Psoas muscle (tissue), 8 donors: Measurements from ENCODE around the gene NNAT. TPM values are rescaled to one million over a fixed set of nuclear protein-coding genes. Genes with fewer than 3 reads are reported as not detected.
A peak's percentile ranks its signal among the peaks of the same experiment; 100 is the strongest.

Source experiments
- ATAC-seq, 4 donors: fragments of 200-7000 bp; cut with Tn5 transposase; one replicate each; pipeline ENCODE4 v1.9.1; 2020; ENCODE audit warnings: moderate library complexity in 3 of 4, mild to moderate bottlenecking in 2 of 4
- DNase-seq, 2 donors: peaks; one replicate each; pipeline ENCODE4 v3.0.0-alpha.2; 2020
- H3K27ac ChIP-seq: fragments of 200-600 bp; one replicate; pipeline ENCODE4 v1.8.0; 2022
- H3K27me3 ChIP-seq, 3 donors: fragments of 200-600 bp in 1 of 3; one replicate each; pipeline versions ENCODE4 v1.6.1 to v1.8.0; 2013 to 2022; ENCODE audit warnings: low read length in 2 of 3, mild to moderate bottlenecking in 2 of 3, moderate library complexity in 1 of 3; ENCODE audit not compliant: insufficient read depth in 3 of 3
- H3K36me3 ChIP-seq, 2 donors: fragments of 200-600 bp in 1 of 2; one replicate each; pipeline versions ENCODE4 v1.6.1 to v1.8.0; 2013 to 2022; ENCODE audit warnings: low read depth in 1 of 2, mild to moderate bottlenecking in 1 of 2, moderate library complexity in 1 of 2; ENCODE audit not compliant: insufficient read depth in 1 of 2
- H3K4me1 ChIP-seq: fragments of 200-600 bp; one replicate; pipeline ENCODE4 v1.8.0; 2022
- H3K4me3 ChIP-seq: fragments of 200-600 bp; one replicate; pipeline ENCODE4 v1.8.0; 2022; ENCODE audit warnings: mild to moderate bottlenecking
- H3K9me3 ChIP-seq: fragments of 200-600 bp; one replicate; pipeline ENCODE4 v1.8.0; 2022
- CTCF ChIP-seq: fragments of 200-600 bp; IDR thresholded peaks from one replicate; pipeline ENCODE4 v1.8.0; 2022; ENCODE audit warnings: antibody characterized with exemption
- WGBS, 3 donors: extraction: QIAGEN DNeasy Blood & Tissue Kit; methylation state at CpG; one replicate each; pipeline versions ENCODE4 v1.1.6 to v1.1.7; 2013; 5-methylcytosine and 5-hydroxymethylcytosine counted together
- intact Hi-C, 2 donors: fragments of 100-400 bp; cut with DNase I; formaldehyde crosslinking; loops; one replicate each; pipeline versions ENCODE4 v1.11.0 to v1.14.2; 2022
- polyA plus RNA-seq, 3 donors: library from polyadenylated mRNA; stranded (reverse); fragments of 200-250 nt; gene quantifications; one replicate each; pipeline ENCODE4 v1.2.3, GENCODE V29; 2013
- total RNA-seq, 4 donors: library from RNA; stranded (reverse); fragmentation: NEBNext Ultra II Directional in 2 of 4; extraction: Animal tissue kit (Norgen Biotek cat#: 25700) in 2 of 4; gene quantifications; one replicate each; pipeline versions ENCODE4 v1.2.1 to v1.2.4, GENCODE V29; 2021 to 2023
- donor health status: healthy with polysubstance abuse.
- donor health status: DM: no; HTN: no; CAD: no; lungs with moderate emphysema.
- donor health status: Bipolar disorder and iron deficiency.
- donor health status: healthy.
- donor health status: DM: yes; HTN: yes; CAD: no.
- donor health status: DM: no; HTN: no; CAD: no.
- donor health status: DM: no; HTN: no; CAD: no.
- donor health status: DM: yes; HTN: yes; CAD: no.

Gene NNAT
- total and polyA plus RNA-seq, 7 donors: 0.50 to 52.3 (median 2.0) TPM

- no peaks in the 10 kb centered on the region for H3K9me3 ChIP-seq
- H3K4me3 ChIP-seq: no peak overlapping the region
- H3K4me1 ChIP-seq: no peaks in the 10 kb centered on the region
- no peak for TF ChIP-seq CTCF
- H3K27me3 ChIP-seq: no peaks in the 10 kb centered on the region
- intact Hi-C loops: no loop called here
- no peak for DNase-seq
- peaks cover 0 to 16% of the 10 kb centered on the region in 2 donors for H3K36me3 ChIP-seq
- H3K27ac ChIP-seq: no peak overlapping the region
- no peak for ATAC-seq
- WGBS, 3 donors: 81 to 82% (median 82%) methylated on average over 2 of the region's 2 CpGs
Measured at GRCh38 chr20:37498066-37498665, 22.9 kb upstream of the NNAT start.

- no peaks in the 10 kb centered on the region for H3K9me3 ChIP-seq
- intact Hi-C loops: no loop called here
- H3K4me1 ChIP-seq: no peaks in the 10 kb centered on the region
- H3K4me3 ChIP-seq: no peak overlapping the region
- 93 to 96% (median 93%) methylated on average over 7 of the region's 7 CpGs for WGBS, 3 donors
- ATAC-seq (no peak), DNase-seq (no peak)
- TF ChIP-seq CTCF: no peak
- no peak overlapping the region for H3K27ac ChIP-seq
- H3K36me3 ChIP-seq: peaks cover 0 to 12% of the 10 kb centered on the region in 2 donors
- no peaks in the 10 kb centered on the region for H3K27me3 ChIP-seq
Measured at GRCh38 chr20:37500311-37500710, 20.7 kb upstream of the NNAT start.

GRCh38 chr20:37501940-37502339, 19.1 kb upstream of the NNAT start:
- peak in 2 of 4 donors; percentile 21 to 28 for ATAC-seq
- intact Hi-C loops: no loop called here
- Histone ChIP-seq H3K4me1 (no peaks in the 10 kb centered on the region), H3K9me3 (no peaks in the 10 kb centered on the region), H3K27me3 (no peaks in the 10 kb centered on the region), H3K4me3 (no peak overlapping the region), H3K36me3 (peaks cover 0 to 9% of the 10 kb centered on the region in 2 donors), H3K27ac (no peak overlapping the region)
- no peak for TF ChIP-seq CTCF
- no peak for DNase-seq
- WGBS, 3 donors: 76 to 82% (median 80%) methylated on average over 7 of the region's 7 CpGs

- Histone ChIP-seq H3K4me1 (no peaks in the 10 kb centered on the region), H3K27ac (no peak overlapping the region), H3K27me3 (no peaks in the 10 kb centered on the region), H3K4me3 (no peak overlapping the region), H3K9me3 (no peaks in the 10 kb centered on the region), H3K36me3 (peaks cover 0 to 6% of the 10 kb centered on the region in 2 donors)
- no peak for DNase-seq
- no peak for ATAC-seq
- intact Hi-C loops: no loop called here
- TF ChIP-seq CTCF: no peak
- WGBS, 3 donors: 82 to 98% (median 87%) methylated on average over 2 of the region's 2 CpGs
Measured at GRCh38 chr20:37502654-37503053, 18.4 kb upstream of the NNAT start.
